IMR-90 (cell line): ENCODE results near the gene TMEM163.
"Not testable (repeated sequence)": the region's sequence is repeated elsewhere in the genome, so short reads cannot be mapped to it uniquely, and the experiment has no call there.

ENCODE experiments used
- BHLHE40 ChIP-seq: fragments of 150-350 bp; IDR thresholded peaks from 2 replicates; pipeline ENCODE4 v1.6.1; 2016; ENCODE audit warnings: mild to moderate bottlenecking, low read depth, low read length
- CHD1 ChIP-seq: IDR thresholded peaks from 2 replicates; pipeline ENCODE4 v1.6.1; 2012; ENCODE audit warnings: low read depth, low read length, improper control_type of control experiment
- MAFK ChIP-seq: IDR thresholded peaks from 2 replicates; pipeline ENCODE4 v1.6.1; 2012; ENCODE audit warnings: low read depth, low read length, improper control_type of control experiment
- MAZ ChIP-seq: IDR thresholded peaks from 2 replicates; pipeline ENCODE4 v1.6.1; 2012; ENCODE audit warnings: low read depth, mild to moderate bottlenecking, low read length, improper control_type of control experiment, moderate library complexity, borderline replicate concordance
- MXI1 ChIP-seq: IDR thresholded peaks from 2 replicates; pipeline ENCODE4 v1.6.1; 2012; ENCODE audit warnings: low read depth, mild to moderate bottlenecking, low read length, moderate library complexity, borderline replicate concordance
- NFE2L2 ChIP-seq: fragments of 150-350 bp; IDR thresholded peaks from 2 replicates; pipeline ENCODE4 v1.6.1; 2016; ENCODE audit warnings: low read depth, mild to moderate bottlenecking, low read length
- POLR2A ChIP-seq: IDR thresholded peaks from 2 replicates; pipeline ENCODE4 v1.6.1; 2012; ENCODE audit warnings: mild to moderate bottlenecking, low read depth, low read length
- RAD21 ChIP-seq: IDR thresholded peaks from 2 replicates; pipeline ENCODE4 v1.6.1; 2012; ENCODE audit warnings: low read length, improper control_type of control experiment
- RCOR1 ChIP-seq: IDR thresholded peaks from 2 replicates; pipeline ENCODE4 v1.6.1; 2012; ENCODE audit warnings: mild to moderate bottlenecking, low read length, improper control_type of control experiment; ENCODE audit not compliant: insufficient replicate concordance
- RFX5 ChIP-seq: IDR thresholded peaks from 2 replicates; pipeline ENCODE4 v1.8.0; 2012; ENCODE audit warnings: low read depth, mild to moderate bottlenecking, low read length, moderate library complexity
- SMC3 ChIP-seq: fragments of 150-350 bp; IDR thresholded peaks from 2 replicates; pipeline ENCODE4 v1.6.1; 2016; ENCODE audit warnings: low read depth, mild to moderate bottlenecking, antibody characterized with exemption, low read length, moderate library complexity
- TF ChIP-seq, protein P1 (sequence below): conservative IDR thresholded peaks from 2 replicates; pipeline ENCODE4 v1.5.1; 2012; ENCODE audit warnings: mild to moderate bottlenecking, low read depth, low read length, improper control_type of control experiment
- TF ChIP-seq, protein P2 (sequence below): fragments of 150-350 bp; IDR thresholded peaks from 2 replicates; pipeline ENCODE4 v1.6.1; 2017; ENCODE audit warnings: mild to moderate bottlenecking, antibody characterized with exemption, low read length, low read depth
- TF ChIP-seq, protein P3 (sequence below): fragments of 150-350 bp; IDR thresholded peaks from 2 replicates; pipeline ENCODE4 v1.6.1; 2016; ENCODE audit warnings: low read depth, mild to moderate bottlenecking, low read length, moderate library complexity, borderline replicate concordance

DNA sequence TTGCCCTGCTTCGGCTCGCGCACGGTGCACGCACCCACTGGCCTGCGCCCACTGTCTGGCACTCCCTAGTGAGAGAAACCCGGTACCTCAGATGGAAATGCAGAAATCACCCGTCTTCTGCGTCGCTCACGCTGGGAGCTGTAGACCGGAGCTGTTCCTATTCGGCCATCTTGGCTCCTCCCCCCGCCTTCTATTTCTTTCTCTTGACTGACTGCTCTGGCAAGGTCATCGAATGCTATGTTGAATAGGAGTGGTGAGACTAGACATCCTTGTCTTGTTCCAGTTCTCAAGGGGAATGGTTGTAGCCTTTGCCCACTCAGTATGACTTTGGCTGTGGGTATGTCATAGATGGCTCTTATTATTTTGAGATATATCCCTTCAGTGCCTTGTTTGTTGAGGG, 62.4 kb downstream of the TMEM163 start:
- TF ChIP-seq, protein P1, sequence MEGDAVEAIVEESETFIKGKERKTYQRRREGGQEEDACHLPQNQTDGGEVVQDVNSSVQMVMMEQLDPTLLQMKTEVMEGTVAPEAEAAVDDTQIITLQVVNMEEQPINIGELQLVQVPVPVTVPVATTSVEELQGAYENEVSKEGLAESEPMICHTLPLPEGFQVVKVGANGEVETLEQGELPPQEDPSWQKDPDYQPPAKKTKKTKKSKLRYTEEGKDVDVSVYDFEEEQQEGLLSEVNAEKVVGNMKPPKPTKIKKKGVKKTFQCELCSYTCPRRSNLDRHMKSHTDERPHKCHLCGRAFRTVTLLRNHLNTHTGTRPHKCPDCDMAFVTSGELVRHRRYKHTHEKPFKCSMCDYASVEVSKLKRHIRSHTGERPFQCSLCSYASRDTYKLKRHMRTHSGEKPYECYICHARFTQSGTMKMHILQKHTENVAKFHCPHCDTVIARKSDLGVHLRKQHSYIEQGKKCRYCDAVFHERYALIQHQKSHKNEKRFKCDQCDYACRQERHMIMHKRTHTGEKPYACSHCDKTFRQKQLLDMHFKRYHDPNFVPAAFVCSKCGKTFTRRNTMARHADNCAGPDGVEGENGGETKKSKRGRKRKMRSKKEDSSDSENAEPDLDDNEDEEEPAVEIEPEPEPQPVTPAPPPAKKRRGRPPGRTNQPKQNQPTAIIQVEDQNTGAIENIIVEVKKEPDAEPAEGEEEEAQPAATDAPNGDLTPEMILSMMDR: not testable (repeated sequence)
- TF ChIP-seq RFX5, POLR2A, RAD21, MAFK, MAZ, CHD1, RCOR1, BHLHE40, NFE2L2, SMC3, MXI1: not testable (repeated sequence)
- TF ChIP-seq, protein P2, sequence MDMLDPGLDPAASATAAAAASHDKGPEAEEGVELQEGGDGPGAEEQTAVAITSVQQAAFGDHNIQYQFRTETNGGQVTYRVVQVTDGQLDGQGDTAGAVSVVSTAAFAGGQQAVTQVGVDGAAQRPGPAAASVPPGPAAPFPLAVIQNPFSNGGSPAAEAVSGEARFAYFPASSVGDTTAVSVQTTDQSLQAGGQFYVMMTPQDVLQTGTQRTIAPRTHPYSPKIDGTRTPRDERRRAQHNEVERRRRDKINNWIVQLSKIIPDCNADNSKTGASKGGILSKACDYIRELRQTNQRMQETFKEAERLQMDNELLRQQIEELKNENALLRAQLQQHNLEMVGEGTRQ: not testable (repeated sequence)
- TF ChIP-seq, protein P3, sequence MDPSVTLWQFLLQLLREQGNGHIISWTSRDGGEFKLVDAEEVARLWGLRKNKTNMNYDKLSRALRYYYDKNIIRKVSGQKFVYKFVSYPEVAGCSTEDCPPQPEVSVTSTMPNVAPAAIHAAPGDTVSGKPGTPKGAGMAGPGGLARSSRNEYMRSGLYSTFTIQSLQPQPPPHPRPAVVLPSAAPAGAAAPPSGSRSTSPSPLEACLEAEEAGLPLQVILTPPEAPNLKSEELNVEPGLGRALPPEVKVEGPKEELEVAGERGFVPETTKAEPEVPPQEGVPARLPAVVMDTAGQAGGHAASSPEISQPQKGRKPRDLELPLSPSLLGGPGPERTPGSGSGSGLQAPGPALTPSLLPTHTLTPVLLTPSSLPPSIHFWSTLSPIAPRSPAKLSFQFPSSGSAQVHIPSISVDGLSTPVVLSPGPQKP: not testable (repeated sequence)
